CD4-positive, alpha-beta T cell treated with Interleukin-4 for 4 hours (primary cell): ENCODE results near the gene NTN5.

Experiments used
- DNase-seq: peaks from one replicate; pipeline ENCODE4 v3.0.0-alpha.2; 2020

NTN5 gene

DNA sequence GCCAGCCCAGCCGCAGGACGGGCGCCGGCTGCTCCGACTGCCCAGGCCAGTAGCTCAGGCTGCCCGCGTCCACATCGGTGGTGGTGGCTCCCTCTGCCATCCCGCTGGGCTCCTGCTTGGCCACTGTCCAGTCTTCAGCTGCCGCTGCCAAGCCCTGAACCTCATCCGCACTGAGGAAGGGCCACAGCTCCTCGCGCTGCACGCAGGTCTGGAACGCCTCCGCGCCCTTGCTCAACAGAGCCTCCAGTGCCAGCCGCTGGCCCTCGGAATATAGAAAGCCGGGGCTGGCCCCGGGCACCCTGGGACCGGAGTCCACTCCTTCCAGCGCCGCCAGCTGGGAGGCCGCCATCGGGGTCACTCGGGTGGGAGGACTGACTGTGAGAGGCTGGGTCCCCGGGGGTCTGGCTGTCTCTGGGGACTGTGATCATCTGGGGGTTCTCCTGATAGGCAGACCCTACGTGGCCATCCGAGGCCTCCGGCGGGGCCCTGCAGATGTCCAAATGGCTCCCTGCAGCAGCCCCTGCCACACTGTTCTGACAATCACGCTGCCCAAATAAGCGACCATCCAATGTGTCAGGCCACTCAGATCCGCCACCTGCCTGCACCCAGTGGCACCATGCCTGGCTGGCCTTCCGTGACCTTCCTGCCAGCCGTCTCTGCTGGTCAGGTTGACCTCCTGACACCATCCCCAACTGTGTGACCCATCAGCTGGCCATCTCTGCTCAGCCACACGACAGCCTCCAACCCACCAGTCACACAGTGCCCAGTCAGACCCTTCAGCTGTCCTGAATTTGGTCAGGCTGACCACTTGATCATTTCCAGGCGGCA is 59.6 kb downstream of the NTN5 start:
- no peak for DNase-seq

DNA sequence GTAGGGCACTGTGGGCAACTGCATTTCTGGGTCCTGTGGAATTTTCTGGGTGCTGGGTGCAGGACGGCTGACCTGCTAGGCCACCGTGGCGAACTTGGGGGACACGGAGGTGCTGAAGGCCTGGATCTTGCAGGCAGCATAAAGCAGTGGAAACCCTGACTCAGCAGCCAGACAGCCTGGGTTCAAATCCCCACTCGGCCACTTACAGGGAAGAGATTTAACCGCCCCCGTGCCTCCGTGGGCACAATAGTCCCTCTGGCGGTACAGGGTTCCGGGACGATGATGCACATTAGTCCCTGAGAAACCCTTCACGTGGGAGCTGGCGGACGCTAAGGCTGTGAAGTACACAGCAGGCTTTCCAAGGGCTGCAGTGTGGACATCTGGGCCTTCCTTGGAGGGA is 60.9 kb downstream of the NTN5 start:
- no peak for DNase-seq
